Upper lobe of left lung (tissue), 6 donors: ENCODE measurements around the gene ANKRD13A. TPM values are rescaled to one million over a fixed set of nuclear protein-coding genes. Genes with fewer than 3 reads are reported as not detected.
"Not testable (repeated sequence)": the region's sequence is repeated elsewhere in the genome, so short reads cannot be mapped to it uniquely, and the experiment has no call there.

Source experiments
- ATAC-seq, 2 donors: fragments of 200-7000 bp; cut with Tn5 transposase; one replicate each; pipeline ENCODE4 v1.9.1; 2022; ENCODE audit warnings: mild to moderate bottlenecking in 2 of 2, moderate library complexity in 2 of 2; ENCODE audit not compliant: low FRiP score in 2 of 2
- DNase-seq, 2 donors: peaks; one replicate each; pipeline ENCODE4 v3.0.0-alpha.2; 2019 to 2020
- H3K27ac ChIP-seq, 4 donors: fragments of 200-600 bp; sonication (generic); one replicate each; pipeline ENCODE4 v1.5.1; 2016 to 2019
- H3K27me3 ChIP-seq, 4 donors: fragments of 200-600 bp; sonication (generic); one replicate each; pipeline ENCODE4 v1.5.1; 2017 to 2019
- H3K36me3 ChIP-seq, 4 donors: fragments of 200-600 bp; sonication (generic); one replicate each; pipeline ENCODE4 v1.5.1; 2016 to 2019
- H3K4me1 ChIP-seq, 4 donors: fragments of 200-600 bp; sonication (generic); one replicate each; pipeline ENCODE4 v1.5.1; 2018 to 2019
- H3K4me3 ChIP-seq, 4 donors: fragments of 200-600 bp; sonication (generic); one replicate each; pipeline ENCODE4 v1.5.1; 2017 to 2019; ENCODE audit warnings: mild to moderate bottlenecking in 2 of 4, moderate library complexity in 1 of 4
- H3K9me3 ChIP-seq, 4 donors: fragments of 200-600 bp; sonication (generic); one replicate each; pipeline ENCODE4 v1.5.1; 2018 to 2019
- EP300 ChIP-seq, 4 donors: sonication (generic); formaldehyde crosslinking; IDR thresholded peaks; one replicate each; pipeline ENCODE4 v1.5.1; 2017; ENCODE audit warnings: antibody characterized with exemption in 4 of 4, control low read depth in 2 of 4
- POLR2A ChIP-seq, 4 donors: fragments of 450-650 bp; IDR thresholded peaks; one replicate each; pipeline ENCODE4 v1.5.1; 2016 to 2017; ENCODE audit warnings: antibody characterized with exemption in 4 of 4, mild to moderate bottlenecking in 2 of 4
- POLR2AphosphoS5 ChIP-seq, 2 donors: sonication (generic); formaldehyde crosslinking; IDR thresholded peaks; one replicate each; pipeline ENCODE4 v1.5.1; 2017; ENCODE audit warnings: antibody characterized with exemption in 2 of 2
- WGBS, 2 donors: methylation state at CpG; one replicate each; pipeline ENCODE4 v1.1.5; 2017 to 2018; 5-methylcytosine and 5-hydroxymethylcytosine counted together
- total RNA-seq, 6 donors: library from RNA; depleted of rRNA in 4 of 6; stranded (reverse); fragments of >200 nt in 4 of 6; gene quantifications; one replicate each; pipeline versions ENCODE4 v1.1.0 to v1.2.1, GENCODE V29; 2016 to 2021
- TF ChIP-seq, protein P1 (sequence below), 6 experiments: fragments of 450-650 bp in 4 of 6; fragments of 200-600 bp in 2 of 6; sonication (generic) in 2 of 6; IDR thresholded peaks; one replicate each; pipeline ENCODE4 v1.5.1; 2016 to 2019; ENCODE audit warnings: antibody characterized with exemption in 6 of 6
- donor health status: DM: no; HTN: no; CAD: no; lungs with moderate emphysema.
- donor health status: DM: no; HTN: yes; CAD: no; lungs with severe emphysema.

ANKRD13A gene
- total RNA-seq, 6 donors from 2014 or later, result 58.9 to 166 (median 74.6) TPM

GRCh38 chr12:110050927-110051326 is 51.7 kb downstream of the ANKRD13A start:
- Histone ChIP-seq H3K9me3 (no peaks in the 10 kb centered on the region), H3K27ac (no peak overlapping the region), H3K4me1 (peaks cover 17 to 28% (median 22%) of the 10 kb centered on the region in 4 donors), H3K36me3 (no peaks in the 10 kb centered on the region), H3K27me3 (no peaks in the 10 kb centered on the region), H3K4me3 (no peak overlapping the region)
- no peak for DNase-seq
- no peak for ATAC-seq
- WGBS, 2 donors, result 90 to 92% methylated on average over 6 of the region's 6 CpGs
- TF ChIP-seq POLR2AphosphoS5 (IDR thresholded peaks at IDR 0.05) (no peak), POLR2A (IDR thresholded peaks at IDR 0.05) (no peak), EP300 (IDR thresholded peaks at IDR 0.05) (no peak)
- TF ChIP-seq, protein P1, sequence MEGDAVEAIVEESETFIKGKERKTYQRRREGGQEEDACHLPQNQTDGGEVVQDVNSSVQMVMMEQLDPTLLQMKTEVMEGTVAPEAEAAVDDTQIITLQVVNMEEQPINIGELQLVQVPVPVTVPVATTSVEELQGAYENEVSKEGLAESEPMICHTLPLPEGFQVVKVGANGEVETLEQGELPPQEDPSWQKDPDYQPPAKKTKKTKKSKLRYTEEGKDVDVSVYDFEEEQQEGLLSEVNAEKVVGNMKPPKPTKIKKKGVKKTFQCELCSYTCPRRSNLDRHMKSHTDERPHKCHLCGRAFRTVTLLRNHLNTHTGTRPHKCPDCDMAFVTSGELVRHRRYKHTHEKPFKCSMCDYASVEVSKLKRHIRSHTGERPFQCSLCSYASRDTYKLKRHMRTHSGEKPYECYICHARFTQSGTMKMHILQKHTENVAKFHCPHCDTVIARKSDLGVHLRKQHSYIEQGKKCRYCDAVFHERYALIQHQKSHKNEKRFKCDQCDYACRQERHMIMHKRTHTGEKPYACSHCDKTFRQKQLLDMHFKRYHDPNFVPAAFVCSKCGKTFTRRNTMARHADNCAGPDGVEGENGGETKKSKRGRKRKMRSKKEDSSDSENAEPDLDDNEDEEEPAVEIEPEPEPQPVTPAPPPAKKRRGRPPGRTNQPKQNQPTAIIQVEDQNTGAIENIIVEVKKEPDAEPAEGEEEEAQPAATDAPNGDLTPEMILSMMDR (IDR thresholded peaks at IDR 0.05), result no peak

- not testable (repeated sequence) for ATAC-seq, H3K9me3 ChIP-seq, DNase-seq, H3K4me3 ChIP-seq, H3K27me3 ChIP-seq, H3K4me1 ChIP-seq, H3K27ac ChIP-seq, H3K36me3 ChIP-seq
- WGBS, 2 donors, result 73 to 74% methylated on average over 11 of the region's 11 CpGs
Observed at GRCh38 chr12:110055375-110056352, 56.4 kb downstream of the ANKRD13A start.

- H3K27me3 ChIP-seq, H3K4me1 ChIP-seq, ATAC-seq, H3K36me3 ChIP-seq, DNase-seq, H3K4me3 ChIP-seq, H3K27ac ChIP-seq, H3K9me3 ChIP-seq: not testable (repeated sequence)
- 75 to 80% methylated on average over 3 of the region's 3 CpGs for WGBS, 2 donors
Observed at GRCh38 chr12:110056643-110057042, 57.4 kb downstream of the ANKRD13A start.

GRCh38 chr12:110058875-110059615 is 59.8 kb downstream of the ANKRD13A start:
- H3K4me1 ChIP-seq, result no peaks in the 10 kb centered on the region
- H3K27me3 ChIP-seq, result no peaks in the 10 kb centered on the region
- no peak overlapping the region for H3K4me3 ChIP-seq
- DNase-seq, result no peak
- no peaks in the 10 kb centered on the region for H3K36me3 ChIP-seq
- H3K27ac ChIP-seq, result no peak overlapping the region
- no peak for ATAC-seq
- WGBS, 2 donors, result 93 to 95% methylated on average over 9 of the region's 9 CpGs
- TF ChIP-seq, protein P1 (IDR thresholded peaks at IDR 0.05), result no peak
- H3K9me3 ChIP-seq, result no peaks in the 10 kb centered on the region

GRCh38 chr12:110059651-110060000 is 60.4 kb downstream of the ANKRD13A start:
- Histone ChIP-seq H3K9me3 (no peaks in the 10 kb centered on the region), H3K36me3 (no peaks in the 10 kb centered on the region), H3K27me3 (no peaks in the 10 kb centered on the region), H3K4me3 (no peak overlapping the region), H3K4me1 (no peaks in the 10 kb centered on the region), H3K27ac (no peak overlapping the region)
- TF ChIP-seq EP300 (IDR thresholded peaks at IDR 0.05) (no peak), POLR2A (IDR thresholded peaks at IDR 0.05) (no peak)
- TF ChIP-seq, protein P1 (IDR thresholded peaks at IDR 0.05), result no peak
- 74 to 85% methylated on average over 2 of the region's 2 CpGs for WGBS, 2 donors
- DNase-seq (no peak), ATAC-seq (no peak)
